ENCODE measurements around the gene FHL3. TPM values are rescaled to one million over a fixed set of nuclear protein-coding genes. Genes with fewer than 3 reads are reported as not detected.

FHL3 gene
- total and polyA plus RNA-seq, 2 of the 8 experiments (the other 6 are each of a cell fraction or from before 2014, with no cell fraction given): 14.3 to 35.6 TPM

DNA sequence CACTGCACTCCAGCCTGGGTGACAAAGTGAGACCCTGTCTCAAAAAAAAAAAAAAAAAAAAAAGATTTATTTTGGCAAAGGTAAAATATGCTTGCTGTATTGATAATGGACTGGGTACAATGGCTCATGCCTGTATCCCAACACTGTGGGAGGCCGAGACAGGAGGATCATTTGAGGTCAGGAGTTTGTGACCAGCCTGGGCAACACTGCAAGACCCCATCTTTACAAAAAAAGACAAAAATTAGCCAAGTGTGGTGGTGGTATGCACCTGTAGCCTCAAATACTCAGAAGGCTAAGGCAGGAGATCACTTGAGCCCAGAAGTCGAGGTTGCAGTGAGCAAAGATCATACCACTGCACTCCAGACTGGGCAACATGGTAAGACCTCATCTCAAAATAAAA, 21.8 kb downstream of the FHL3 start:
- H2BK20ac ChIP-seq (ENCODE audit: low read length): no peak overlapping the region
- no peaks in the 10 kb centered on the region for H3K27me3 ChIP-seq (replicated peaks in 1 of 4; ENCODE audit: control insufficient read depth in 3 of 4, extremely low read depth in 1 of 4, insufficient read depth in 3 of 4, low read length in 3 of 4)
- H3K4me2 ChIP-seq (ENCODE audit: insufficient read depth in 1 of 2, low read depth in 2 of 2, low read length in 2 of 2): no peak overlapping the region
- H3K14ac ChIP-seq (ENCODE audit: insufficient read length): no peak overlapping the region
- WGBS, 2 experiments (ENCODE audit: extremely low coverage in 1 of 2, insufficient coverage in 1 of 2, insufficient read length in 1 of 2, insufficient replicate concordance in 2 of 2, low coverage in 1 of 2, low lambda C conversion rate in 2 of 2, missing lambda C conversion rate in 1 of 2): 87% methylated on average over 2 of the region's 2 CpGs; no CpG with 5 or more reads in 1 of the 2 experiments
- H3K27ac ChIP-seq (ENCODE audit: low read depth, low read length): no peak overlapping the region
- FAIRE-seq (no peak), DNase-seq (ENCODE audit: low read depth in 1 of 2, low spot score in 2 of 2) (no peak)
- no peak overlapping the region for H2AFZ ChIP-seq (ENCODE audit: low read length)
- H3K9ac ChIP-seq (replicated peaks in 1 of 4; ENCODE audit: extremely low read depth in 1 of 4, low read depth in 3 of 4, low read length in 3 of 4): no peak overlapping the region
- no peak overlapping the region for H3K23ac ChIP-seq (ENCODE audit: insufficient read length)
- ChIA-PET POLR2A (ENCODE audit: partially characterized antibody) (interaction anchor here (0.6 to 0.8 kb wide), 2 partner anchors 40 to 917 kb away, joined by 3 to 4 read pairs; no protein-coding TSS in a partner anchor), CTCF (ENCODE audit: partially characterized antibody) (interaction anchor here (1.0 kb wide), 1 partner anchor 28 kb away, joined by 4 read pairs; no protein-coding TSS in a partner anchor)
- H3K79me2 ChIP-seq (ENCODE audit: control insufficient read depth in 1 of 2, insufficient read depth in 2 of 2, low read length in 2 of 2): peaks cover 0 to 14% of the 10 kb centered on the region in 2 experiments; a peak in 2 of 4 replicates
- H3K18ac ChIP-seq (ENCODE audit: extremely low read depth, low read length): no peak overlapping the region
- H2BK120ac ChIP-seq (replicated peaks; ENCODE audit: low read depth, low read length): no peak overlapping the region
- H3K79me1 ChIP-seq (ENCODE audit: low read depth, low read length): no peaks in the 10 kb centered on the region
- H3K36me3 ChIP-seq (ENCODE audit: control insufficient read depth in 2 of 4, insufficient read depth in 4 of 4, low read length in 3 of 4): peaks cover 41 to 89% (median 80%) of the 10 kb centered on the region in 4 experiments
- no peaks in the 10 kb centered on the region for H3K4me1 ChIP-seq (replicated peaks in 1 of 4; ENCODE audit: control insufficient read depth in 3 of 4, insufficient read depth in 4 of 4, low read length in 3 of 4)
- H2AK5ac ChIP-seq (ENCODE audit: low read depth, low read length): no peak overlapping the region
- H3K56ac ChIP-seq (replicated peaks; ENCODE audit: insufficient read length, low read depth, low read length): no peak overlapping the region
- no peak for TF ChIP-seq GTF2F1 (IDR thresholded peaks at IDR 0.05; ENCODE audit: borderline replicate concordance, low read depth, low read length)
- TF ChIP-seq TBP (IDR thresholded peaks at IDR 0.05; ENCODE audit: low read depth, low read length): no peak
- no peak for TF ChIP-seq ZNF274 (IDR thresholded peaks at IDR 0.05; ENCODE audit: borderline replicate concordance, extremely low read depth, low read length)
- TF ChIP-seq EZH2 (IDR thresholded peaks at IDR 0.05; ENCODE audit: low read depth, low read length, severe bottlenecking): no peak
- no peak overlapping the region for H4K91ac ChIP-seq (replicated peaks; ENCODE audit: insufficient read length, low read length)
- no peak overlapping the region for H3K4me3 ChIP-seq (ENCODE audit: extremely low read depth in 1 of 4, insufficient read depth in 2 of 4, low read depth in 3 of 4, low read length in 4 of 4)
- no peak overlapping the region for H3K4ac ChIP-seq (replicated peaks; ENCODE audit: insufficient read length, low read depth, low read length)
- H4K5ac ChIP-seq (ENCODE audit: insufficient read length, low read depth, low read length): no peak overlapping the region
- H3K23me2 ChIP-seq (ENCODE audit: low read depth, low read length): no peaks in the 10 kb centered on the region
- H2BK12ac ChIP-seq (ENCODE audit: low read depth, low read length): no peak overlapping the region
- no peaks in the 10 kb centered on the region for H3K9me3 ChIP-seq (ENCODE audit: insufficient read depth in 2 of 2, low read depth in 1 of 2, low read length in 1 of 2)
- H4K20me1 ChIP-seq (replicated peaks in 1 of 2; ENCODE audit: control insufficient read depth in 1 of 2, insufficient read depth in 2 of 2, low read length in 2 of 2): peaks cover 0 to 6% of the 10 kb centered on the region in 2 experiments
- H2BK15ac ChIP-seq (ENCODE audit: low read length): no peak overlapping the region
- H2BK5ac ChIP-seq (ENCODE audit: low read depth, low read length): no peak overlapping the region
- no peak overlapping the region for H4K8ac ChIP-seq (ENCODE audit: extremely low read depth, insufficient read depth, low read length)
